Neutrophil (primary cell): ENCODE measurements around the gene TMEM143.
"Not testable (repeated sequence)": the region's sequence is repeated elsewhere in the genome, so short reads cannot be mapped to it uniquely, and the experiment has no call there.

Source experiments
- H3K27ac ChIP-seq: fragments of 200-600 bp; sonication (generic); 2 replicates; pipeline ENCODE4 v1.5.1; 2016; ENCODE audit warnings: mild to moderate bottlenecking, moderate library complexity
- H3K27me3 ChIP-seq: fragments of 200-600 bp; sonication (generic); 2 replicates; pipeline ENCODE4 v1.6.0; 2016; ENCODE audit warnings: mild to moderate bottlenecking
- H3K36me3 ChIP-seq: fragments of 200-600 bp; sonication (generic); 2 replicates; pipeline ENCODE4 v1.5.1; 2017
- H3K4me1 ChIP-seq, 2 experiments: fragments of 200-600 bp in 1 of 2; sonication (generic) in 1 of 2; 1 replicate in 1 of 2; 2 replicates in 1 of 2; pipeline versions ENCODE4 v1.5.1 to v1.6.1; 2013 to 2016; ENCODE audit warnings: low read depth in 1 of 2, low read length in 1 of 2, mild to moderate bottlenecking in 1 of 2, moderate library complexity in 1 of 2; ENCODE audit not compliant: control insufficient read depth in 1 of 2, insufficient read depth in 1 of 2
- H3K4me3 ChIP-seq, 2 experiments: fragments of 200-600 bp in 1 of 2; sonication (generic) in 1 of 2; 1 replicate in 1 of 2; 2 replicates in 1 of 2; pipeline ENCODE4 v1.5.1; 2013 to 2016; ENCODE audit warnings: low read depth in 1 of 2, low read length in 1 of 2, mild to moderate bottlenecking in 1 of 2, moderate library complexity in 1 of 2
- H3K9me3 ChIP-seq: fragments of 200-600 bp; sonication (generic); 2 replicates; pipeline ENCODE4 v1.5.1; 2016
- CTCF ChIP-seq: fragments of 200-600 bp; sonication (generic); IDR thresholded peaks from 2 replicates; pipeline ENCODE4 v1.5.1; 2016; ENCODE audit warnings: antibody characterized with exemption

Gene TMEM143

GRCh38 chr19:48392860-48393558, 29.3 kb upstream of the TMEM143 start:
- no peaks in the 10 kb centered on the region for H3K9me3 ChIP-seq
- H3K27ac ChIP-seq: no peak overlapping the region
- H3K4me1 ChIP-seq: peaks cover 22 to 27% of the 10 kb centered on the region in 2 experiments
- no peak for TF ChIP-seq CTCF
- H3K4me3 ChIP-seq: no peak overlapping the region
- H3K36me3 ChIP-seq: peaks cover 10% of the 10 kb centered on the region
- peaks cover 66% of the 10 kb centered on the region for H3K27me3 ChIP-seq

- H3K27ac ChIP-seq, H3K9me3 ChIP-seq, H3K4me3 ChIP-seq: not testable (repeated sequence)
- Histone ChIP-seq H3K36me3 (peaks cover 18% of the 10 kb centered on the region), H3K4me1 (peaks cover 11 to 18% of the 10 kb centered on the region in 2 experiments), H3K27me3 (peaks cover 56% of the 10 kb centered on the region)
These were observed 28.2 kb upstream of the TMEM143 start for GRCh38 chr19:48392006-48392344.

GRCh38 chr19:48391100-48392005, 27.6 kb upstream of the TMEM143 start, which contains the start of gene KDELR1:
KDELR1 (minus strand) TSS chr19:48391551; CDS start chr19:48391358, 193 bp downstream.
- H3K4me1 ChIP-seq: peaks cover 11 to 18% of the 10 kb centered on the region in 2 experiments
- peak within 1 kb of the TSS; percentile 58 for H3K27ac ChIP-seq
- TF ChIP-seq CTCF: peak; percentile 59
- peaks cover 49% of the 10 kb centered on the region for H3K27me3 ChIP-seq
- H3K4me3 ChIP-seq: peak within 1 kb of the TSS; percentile 68 to 85
- H3K9me3 ChIP-seq: no peaks in the 10 kb centered on the region
- peaks cover 19% of the 10 kb centered on the region for H3K36me3 ChIP-seq

GRCh38 chr19:48390188-48391099, 26.7 kb upstream of the TMEM143 start:
- H3K36me3 ChIP-seq: peaks cover 26% of the 10 kb centered on the region
- no peaks in the 10 kb centered on the region for H3K9me3 ChIP-seq
- TF ChIP-seq CTCF: peak; percentile 25
- H3K27ac ChIP-seq: peak overlapping the region; percentile 58
- H3K27me3 ChIP-seq: peaks cover 40% of the 10 kb centered on the region
- H3K4me1 ChIP-seq: peaks cover 11 to 18% of the 10 kb centered on the region in 2 experiments
- H3K4me3 ChIP-seq: peak overlapping the region; percentile 68 to 85

GRCh38 chr19:48386981-48387380, 23.2 kb upstream of the TMEM143 start:
- TF ChIP-seq CTCF: no peak
- Histone ChIP-seq H3K4me3 (no peak overlapping the region), H3K27me3 (peaks cover 6% of the 10 kb centered on the region), H3K27ac (no peak overlapping the region), H3K9me3 (no peaks in the 10 kb centered on the region), H3K36me3 (peaks cover 60% of the 10 kb centered on the region), H3K4me1 (peaks cover 11 to 12% of the 10 kb centered on the region in 2 experiments)
